CD4-positive, alpha-beta T cell treated with Interleukin-4 for 4 hours (primary cell): ENCODE data around the gene PLCH1.
"Not testable (repeated sequence)": the region's sequence is repeated elsewhere in the genome, so short reads cannot be mapped to it uniquely, and the experiment has no call there.

Source experiments
- DNase-seq: peaks from one replicate; pipeline ENCODE4 v3.0.0-alpha.2; 2020

The PLCH1 gene

GRCh38 chr3:155640098-155640497 is 104.8 kb downstream of the PLCH1 start:
- DNase-seq = no peak

- no peak for DNase-seq
Measured at GRCh38 chr3:155639462-155640055, 105.3 kb downstream of the PLCH1 start.

GRCh38 chr3:155638461-155638860 is 106.4 kb downstream of the PLCH1 start:
- not testable (repeated sequence) for DNase-seq

- no peak for DNase-seq
Measured at GRCh38 chr3:155637567-155637966, 107.3 kb downstream of the PLCH1 start.

- DNase-seq = no peak
Measured at GRCh38 chr3:155635056-155635455, 109.8 kb downstream of the PLCH1 start.

GRCh38 chr3:155634121-155634719 is 110.7 kb downstream of the PLCH1 start:
- DNase-seq = no peak

GRCh38 chr3:155631323-155632019 is 113.4 kb downstream of the PLCH1 start:
- DNase-seq = no peak

GRCh38 chr3:155629556-155629955 is 115.3 kb downstream of the PLCH1 start:
- DNase-seq = no peak

- no peak for DNase-seq
Measured at GRCh38 chr3:155629056-155629455, 115.8 kb downstream of the PLCH1 start.

GRCh38 chr3:155622647-155623046 is 122.2 kb downstream of the PLCH1 start:
- DNase-seq = not testable (repeated sequence)

- not testable (repeated sequence) for DNase-seq
Measured at GRCh38 chr3:155620552-155620951, 124.3 kb downstream of the PLCH1 start.

- DNase-seq = no peak
Measured at GRCh38 chr3:155619118-155619915, 125.6 kb downstream of the PLCH1 start.

GRCh38 chr3:155618543-155618942 is 126.3 kb downstream of the PLCH1 start:
- DNase-seq = no peak

- no peak for DNase-seq
Measured at GRCh38 chr3:155617346-155617925, 127.4 kb downstream of the PLCH1 start.

GRCh38 chr3:155615141-155615540 is 129.7 kb downstream of the PLCH1 start:
- DNase-seq = not testable (repeated sequence)

GRCh38 chr3:155614410-155614809 is 130.5 kb downstream of the PLCH1 start:
- DNase-seq = not testable (repeated sequence)

GRCh38 chr3:155611456-155611855 is 133.4 kb downstream of the PLCH1 start:
- no peak for DNase-seq

GRCh38 chr3:155609586-155609985 is 135.3 kb downstream of the PLCH1 start:
- no peak for DNase-seq

- no peak for DNase-seq
Measured at GRCh38 chr3:155608228-155608920, 136.5 kb downstream of the PLCH1 start.

GRCh38 chr3:155607761-155608160 is 137.1 kb downstream of the PLCH1 start:
- no peak for DNase-seq

- no peak for DNase-seq
Measured at GRCh38 chr3:155605571-155605970, 139.3 kb downstream of the PLCH1 start.

GRCh38 chr3:155604967-155605366 is 139.9 kb downstream of the PLCH1 start:
- no peak for DNase-seq
